RPMI8226 (cell line): ENCODE results near the gene KLRC4.
"Not testable (repeated sequence)": the region's sequence is repeated elsewhere in the genome, so short reads cannot be mapped to it uniquely, and the experiment has no call there.

Experiments
- DNase-seq: peaks from one replicate; pipeline ENCODE4 v3.0.0-alpha.2; 2015

Gene KLRC4

GRCh38 chr12:10396176-10396575, 13.4 kb downstream of the KLRC4 start:
- DNase-seq = not testable (repeated sequence)

GRCh38 chr12:10395390-10395998, 14.1 kb downstream of the KLRC4 start:
- no peak for DNase-seq

DNA sequence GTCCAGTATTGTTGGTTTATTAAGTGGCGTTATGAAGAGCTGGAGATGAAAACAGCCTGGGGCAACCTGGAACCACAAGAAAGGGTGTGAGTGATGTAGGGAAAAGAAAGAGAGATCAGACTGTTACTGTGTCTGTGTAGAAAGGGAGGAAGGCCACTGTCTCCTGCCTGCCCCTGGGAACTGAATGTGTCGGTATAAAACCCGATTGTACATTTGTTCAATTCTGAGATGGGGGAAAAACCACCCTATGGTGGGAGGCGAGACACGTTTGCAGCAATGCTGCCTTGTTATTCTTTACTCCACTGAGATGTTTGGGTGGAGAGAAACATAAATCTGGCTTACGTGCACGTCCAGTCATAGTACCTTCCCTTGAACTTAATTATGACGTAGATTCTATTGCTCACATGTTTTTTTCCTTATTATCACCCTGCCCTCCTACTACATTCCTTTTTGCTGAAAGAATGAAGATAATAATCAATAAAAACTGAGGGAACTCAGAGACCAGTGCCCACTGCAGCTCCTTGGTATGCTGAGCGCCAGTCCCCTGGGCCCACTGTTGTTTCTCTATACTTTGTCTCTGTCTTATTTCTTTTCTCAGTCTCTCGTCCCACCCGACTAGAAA, 14.9 kb downstream of the KLRC4 start:
- not testable (repeated sequence) for DNase-seq

DNA sequence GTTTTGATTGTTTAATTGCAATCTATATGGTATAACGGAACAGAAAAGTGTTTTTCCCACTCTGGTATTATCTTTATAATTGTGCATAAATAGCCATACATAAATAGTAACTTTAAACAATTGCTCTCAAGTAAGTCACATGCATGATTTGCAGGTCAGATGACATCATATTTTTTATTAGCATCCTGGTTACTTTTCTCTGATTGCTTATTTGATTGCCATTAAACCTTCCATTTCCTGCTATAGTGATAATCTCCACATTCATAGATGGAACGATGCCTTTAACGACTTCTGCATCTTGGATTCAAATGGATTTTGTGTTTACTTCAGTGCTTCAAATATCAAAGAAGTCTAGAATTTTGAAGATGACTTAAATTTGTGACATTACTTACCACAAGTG, 16.3 kb downstream of the KLRC4 start:
- DNase-seq = no peak

DNA sequence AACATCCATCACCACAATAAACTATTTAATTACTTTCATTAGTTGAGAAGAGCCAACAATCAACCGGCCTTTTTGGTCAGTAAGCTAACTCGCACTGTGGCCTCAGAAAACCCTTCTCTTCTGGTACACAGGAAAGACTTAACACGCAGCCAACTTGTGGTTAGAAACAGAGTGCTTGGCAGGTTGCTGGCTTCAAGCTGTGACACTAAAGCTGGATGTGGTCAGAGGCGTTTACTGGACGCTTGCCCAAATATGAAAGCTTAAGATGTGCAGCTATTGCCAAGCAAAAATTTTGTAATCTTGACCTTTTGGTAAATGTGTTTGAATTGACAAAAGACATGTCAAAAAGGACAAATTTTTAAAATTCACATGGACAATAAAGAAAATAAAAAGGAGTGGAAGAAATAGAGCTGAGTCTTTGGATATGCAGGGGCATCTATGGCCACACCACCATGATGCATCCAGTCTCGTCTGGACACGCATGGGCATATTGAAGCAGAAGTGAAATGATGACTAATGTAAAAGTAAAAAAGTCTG, 17.1 kb downstream of the KLRC4 start:
- peak; percentile 90 for DNase-seq

DNA sequence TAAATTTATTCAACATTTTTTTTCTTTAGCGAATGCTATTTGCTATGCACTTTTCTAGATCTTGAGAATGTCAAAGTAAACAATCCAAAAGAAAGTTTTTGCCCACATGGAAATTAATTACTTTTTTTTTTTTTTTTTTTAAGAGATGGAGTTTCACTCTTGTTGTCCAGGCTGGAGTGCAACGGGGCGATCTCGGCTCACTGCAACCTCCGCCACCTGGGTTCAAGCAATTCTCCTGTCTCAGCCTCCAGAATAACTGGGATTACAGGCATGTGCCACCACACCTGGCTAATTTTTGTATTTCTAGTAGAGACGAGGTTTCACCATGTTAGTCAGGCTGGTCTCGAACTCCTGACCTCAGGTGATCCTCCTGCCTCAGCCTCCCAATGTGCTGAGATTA, 18.6 kb downstream of the KLRC4 start:
- DNase-seq = not testable (repeated sequence)

DNA sequence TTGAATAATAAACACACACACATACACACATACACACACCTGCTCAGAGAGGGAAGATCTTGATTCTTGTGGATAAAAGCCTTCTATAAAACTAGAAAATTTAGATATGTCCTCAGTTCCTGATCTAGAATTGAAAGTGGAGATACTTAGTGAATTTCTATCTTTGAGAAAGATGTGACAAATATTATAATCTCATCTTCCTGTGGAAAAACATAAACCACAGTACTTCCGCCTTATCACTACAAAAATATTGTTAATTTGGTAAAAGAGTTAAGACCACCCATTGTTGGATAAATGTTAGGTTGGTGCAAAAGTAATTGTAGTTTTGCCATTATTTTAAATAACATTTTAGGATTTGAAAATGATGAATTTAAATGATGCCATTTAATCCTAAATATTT, 19.7 kb downstream of the KLRC4 start, which contains the start of gene KLRK1:
TSS of gene KLRK1 (minus strand) at position 138 of the 400 bp plus-strand sequence. CDS start 1,231 bp downstream, outside the sequence.
- no peak for DNase-seq

- DNase-seq = no peak
Observed at GRCh38 chr12:10388624-10389413, 20.7 kb downstream of the KLRC4 start.

DNA sequence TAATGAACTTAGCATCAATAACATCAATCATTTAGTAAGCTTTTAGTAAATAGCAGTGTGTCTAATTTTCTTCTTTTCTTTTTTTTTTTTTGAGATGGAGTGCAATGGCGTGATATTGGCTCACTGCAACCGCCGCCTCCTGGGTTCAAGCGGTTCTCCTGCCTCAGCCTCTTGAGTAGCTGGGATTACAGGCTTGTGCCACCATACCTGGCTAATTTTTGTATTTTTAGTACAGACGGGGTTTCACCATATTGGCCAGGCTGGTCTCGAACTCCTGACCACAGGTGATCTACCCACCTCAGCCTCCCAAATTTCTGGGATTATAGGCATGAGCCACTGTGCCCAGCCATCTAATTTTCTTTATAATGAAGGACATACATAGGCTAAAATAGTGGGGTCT, 22.1 kb downstream of the KLRC4 start:
- DNase-seq = not testable (repeated sequence)

DNA sequence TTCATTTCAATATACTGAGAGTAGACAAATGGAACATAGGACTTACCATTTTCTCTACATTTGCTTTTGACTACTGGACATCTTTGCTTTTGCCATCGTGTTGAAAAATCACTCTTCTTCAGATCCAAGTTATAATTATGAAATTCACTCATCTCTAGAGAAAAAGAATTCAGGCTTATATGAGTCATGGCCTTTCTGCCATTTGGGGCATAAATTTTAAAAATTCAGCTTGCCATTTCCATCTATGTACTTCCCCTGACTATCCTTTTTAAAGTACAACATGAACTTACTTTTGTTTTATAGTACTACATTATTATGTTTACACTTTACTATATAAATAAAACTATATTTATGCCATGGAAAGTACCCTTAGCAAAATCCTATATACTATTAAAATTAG, 22.7 kb downstream of the KLRC4 start:
- no peak for DNase-seq

DNA sequence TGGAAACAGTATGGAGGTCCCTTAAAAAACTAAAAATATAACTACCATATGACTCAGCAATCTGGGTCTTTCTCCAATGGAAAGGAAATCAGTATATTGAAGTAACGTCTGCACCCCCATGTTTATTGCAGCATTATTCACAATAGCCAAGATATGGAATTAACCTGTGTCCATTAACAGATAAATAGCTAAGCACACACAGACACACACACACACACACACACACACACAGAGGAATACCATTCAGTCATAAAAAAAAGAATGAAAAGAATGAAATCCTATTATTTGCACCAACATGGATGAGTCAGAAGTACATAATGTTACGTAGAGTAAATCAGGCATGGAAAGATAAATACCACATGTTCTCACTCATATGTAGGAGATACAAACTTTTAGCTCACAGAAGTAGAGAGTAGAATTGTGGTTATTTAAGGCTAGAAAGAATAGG, 24.4 kb downstream of the KLRC4 start:
- no peak for DNase-seq

DNA sequence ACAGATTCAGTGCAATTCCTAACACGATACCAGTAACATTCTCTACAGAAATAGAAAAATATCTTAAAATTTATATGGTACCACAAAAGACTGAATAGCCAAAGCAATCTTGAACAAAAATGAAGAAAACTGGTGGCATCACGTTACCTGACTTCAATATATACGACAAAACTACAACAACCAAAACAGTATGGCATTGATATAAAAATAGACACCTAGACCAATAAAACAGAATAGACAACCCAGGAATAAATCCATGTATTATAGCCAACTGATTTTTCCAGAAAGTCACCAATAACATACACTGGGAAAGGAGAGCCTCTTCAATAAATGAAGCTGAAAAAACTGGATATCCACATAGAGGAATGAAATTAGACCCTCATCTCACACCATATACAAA, 25.4 kb downstream of the KLRC4 start:
- DNase-seq = no peak

DNA sequence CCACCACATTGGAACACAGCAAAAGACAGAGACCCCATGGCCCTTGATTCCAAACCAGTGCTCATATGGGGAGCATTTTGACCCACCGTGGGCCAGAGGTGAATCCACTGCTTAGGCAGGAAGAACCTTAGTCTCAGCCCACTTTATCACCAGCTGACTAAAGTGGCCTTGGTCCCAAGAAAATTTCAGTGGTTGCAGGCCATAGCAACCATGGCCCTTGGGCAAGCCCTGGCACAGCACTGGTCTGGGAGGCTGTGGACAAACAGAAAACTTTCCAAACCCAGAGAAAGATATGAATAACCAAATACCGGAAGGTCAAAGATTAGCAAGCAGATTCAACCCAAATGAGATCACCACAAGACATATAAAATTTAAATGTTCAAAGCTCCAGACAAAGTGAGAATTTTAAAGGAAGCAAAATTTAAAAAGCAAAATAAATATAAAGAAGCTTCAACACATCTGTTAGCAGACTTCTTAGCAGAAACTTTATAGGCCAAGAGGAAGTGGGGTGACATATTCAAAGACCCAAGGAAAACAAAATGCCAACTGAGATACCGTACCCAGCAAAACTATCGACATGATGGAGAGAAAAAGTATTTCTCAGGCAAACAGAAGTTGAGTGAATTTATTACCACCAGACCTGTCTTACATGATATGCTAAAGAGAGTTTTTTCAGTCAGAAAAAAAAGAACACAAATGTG, 27.5 kb downstream of the KLRC4 start:
- no peak for DNase-seq

- not testable (repeated sequence) for DNase-seq
Observed at GRCh38 chr12:10378737-10379136, 30.8 kb downstream of the KLRC4 start.

DNA sequence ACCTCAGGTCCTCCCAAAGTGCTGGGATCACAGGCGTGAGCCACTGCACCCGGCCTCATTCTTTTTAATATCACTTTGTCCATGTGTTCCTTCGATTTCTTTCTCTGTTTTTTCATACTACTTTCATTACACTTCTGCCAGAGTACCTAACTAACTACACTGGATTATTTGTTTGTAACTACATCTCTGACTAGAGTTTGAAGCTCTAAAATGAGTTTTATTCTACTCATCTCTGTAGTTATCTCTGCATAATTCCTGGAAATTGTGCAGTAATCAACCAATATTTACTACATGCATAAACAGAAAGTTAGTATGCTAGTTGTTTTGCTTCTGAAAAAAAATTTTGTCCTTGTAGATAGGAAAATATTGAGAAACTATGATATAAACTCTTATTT, 34.9 kb downstream of the KLRC4 start:
- no peak for DNase-seq

- DNase-seq = no peak
Observed at GRCh38 chr12:10372559-10372958, 37.0 kb downstream of the KLRC4 start.

- not testable (repeated sequence) for DNase-seq
Observed at GRCh38 chr12:10371893-10372535, 37.5 kb downstream of the KLRC4 start.

DNA sequence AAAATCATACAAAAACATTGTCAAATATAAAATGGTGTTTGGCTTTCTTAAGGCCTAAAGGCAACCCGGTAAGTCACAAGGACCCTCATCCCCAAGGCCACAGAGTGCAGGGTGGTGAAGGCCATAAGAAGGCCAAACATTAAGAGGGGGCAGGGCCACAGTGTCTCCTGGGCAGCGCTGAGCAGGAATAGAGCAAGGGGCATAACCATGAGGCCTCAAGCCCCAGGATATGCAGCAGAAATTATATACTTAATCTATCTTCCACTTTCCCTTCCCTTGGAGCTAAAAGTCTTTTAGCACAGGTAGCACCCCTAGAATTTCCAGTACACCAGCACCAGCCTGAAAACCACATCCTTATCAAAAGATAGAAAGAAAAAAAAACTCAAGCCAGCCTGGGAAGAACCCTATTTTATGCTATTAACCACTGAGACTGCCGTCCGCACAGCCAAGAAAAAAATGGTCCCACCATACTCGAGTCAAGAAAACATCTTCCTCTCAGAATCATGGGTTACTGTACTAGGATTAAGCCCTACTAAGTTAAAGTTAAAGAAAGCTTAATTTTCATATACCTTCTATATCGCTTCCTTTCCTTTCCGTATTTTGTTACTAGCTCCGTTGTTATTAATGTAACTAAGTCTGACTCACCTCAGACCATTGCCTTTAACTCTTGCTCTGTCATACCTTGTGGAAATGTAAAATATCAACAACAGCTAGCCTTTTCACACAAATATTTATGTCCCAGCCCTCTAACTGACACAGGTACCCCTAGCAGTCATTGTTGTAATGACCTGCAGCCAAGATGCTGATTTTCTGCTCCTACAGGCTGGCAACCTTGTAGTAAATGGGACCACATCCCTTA, 39.8 kb downstream of the KLRC4 start:
- no peak for DNase-seq

GRCh38 chr12:10368206-10369171, 41.1 kb downstream of the KLRC4 start:
- DNase-seq = no peak

DNA sequence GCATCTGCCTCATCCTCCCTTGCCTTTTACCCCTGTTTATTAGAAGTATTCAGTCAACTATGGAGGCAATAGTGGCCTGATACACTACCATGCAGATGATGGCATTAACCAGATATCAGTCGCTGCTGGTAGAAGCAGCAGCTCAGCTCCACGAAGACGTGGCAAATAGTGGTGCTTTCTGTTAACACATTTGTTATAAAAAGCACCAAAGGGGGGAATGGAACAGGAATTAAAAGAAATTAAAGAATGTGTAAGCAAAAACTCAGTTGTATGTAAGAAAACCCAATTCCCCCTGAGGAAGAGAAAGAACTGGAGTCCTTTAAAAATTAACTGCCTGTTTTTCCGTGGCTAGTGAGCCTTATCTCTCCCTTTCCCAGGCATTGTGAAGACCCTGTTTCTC, 41.8 kb downstream of the KLRC4 start:
- DNase-seq = not testable (repeated sequence)
